ENCODE data around the gene CNDP2.
A peak's percentile ranks its signal among the peaks of the same experiment; 100 is the strongest.
"Not testable (repeated sequence)": the region's sequence is repeated elsewhere in the genome, so short reads cannot be mapped to it uniquely, and the experiment has no call there.

Gene CNDP2

DNA sequence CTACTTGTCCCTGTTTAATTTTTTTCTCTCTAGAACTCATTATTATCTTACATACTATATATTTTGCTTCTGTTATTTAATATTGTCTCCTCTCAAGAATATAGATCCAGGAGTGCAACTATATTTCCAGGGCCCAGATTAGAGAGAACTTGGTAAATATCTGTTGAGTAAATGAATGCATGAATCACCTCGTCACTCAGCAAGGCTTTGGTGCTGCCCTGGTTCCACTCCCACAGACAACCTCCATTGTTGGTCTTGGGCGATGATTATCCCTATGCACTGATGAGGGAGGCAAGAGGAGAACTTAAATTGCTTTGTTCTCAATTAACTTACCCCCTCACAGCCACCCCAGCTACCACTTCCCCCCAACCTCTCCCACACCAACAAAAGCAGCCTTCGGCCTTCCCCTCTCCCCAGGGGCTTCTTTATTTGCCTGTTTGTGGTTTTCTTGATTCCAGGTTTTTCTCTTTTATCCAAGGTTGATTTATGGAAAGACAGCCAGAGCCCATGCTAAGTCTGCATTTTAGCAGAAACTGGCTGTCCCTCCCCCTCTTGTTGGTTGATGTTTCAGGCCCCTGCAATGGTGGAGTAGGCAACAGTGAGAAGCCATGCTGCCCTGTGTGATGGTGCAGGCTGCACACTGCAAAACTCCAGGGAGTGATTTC is 22.1 kb upstream of the CNDP2 start:
- DNase-seq, result no peak

DNA sequence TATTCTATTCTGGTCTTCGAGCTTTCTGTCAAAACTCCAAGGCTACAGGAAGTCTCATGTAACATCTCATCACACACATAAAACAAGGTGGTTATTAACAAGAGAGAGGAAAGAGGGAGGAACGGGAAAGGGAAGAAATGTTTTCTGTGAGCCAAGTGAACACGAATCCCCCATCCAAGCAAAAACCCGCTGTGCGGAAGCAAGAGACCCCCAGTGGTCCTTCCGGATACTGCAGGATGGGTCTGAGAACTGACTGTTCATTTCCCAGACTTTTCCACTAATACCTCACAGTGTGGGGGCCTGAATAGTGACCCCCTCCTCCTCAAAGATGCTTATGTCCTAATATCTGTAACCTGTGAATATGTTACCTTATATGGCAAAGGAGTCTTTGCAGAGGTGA is 20.0 kb upstream of the CNDP2 start:
- DNase-seq, result no peak

DNA sequence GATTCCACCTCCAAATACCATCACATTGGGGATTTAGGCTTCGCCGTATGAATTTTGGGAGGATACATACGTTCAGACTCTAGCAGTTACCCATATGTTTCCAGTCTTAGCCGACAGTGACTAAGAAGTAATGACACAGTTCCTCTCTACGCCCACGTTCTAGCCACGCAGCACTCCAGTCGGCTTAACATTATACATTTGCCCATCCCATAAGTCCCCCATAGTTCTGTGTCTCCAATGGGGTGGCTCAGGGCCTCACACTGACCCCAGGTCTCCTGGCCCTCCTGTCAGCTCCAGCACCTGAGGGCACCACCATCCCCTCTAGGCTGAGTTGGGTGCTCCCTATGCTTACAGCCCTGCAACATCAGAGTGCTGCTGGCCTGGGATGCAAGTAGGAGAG is 18.4 kb upstream of the CNDP2 start:
- no peak for DNase-seq

DNA sequence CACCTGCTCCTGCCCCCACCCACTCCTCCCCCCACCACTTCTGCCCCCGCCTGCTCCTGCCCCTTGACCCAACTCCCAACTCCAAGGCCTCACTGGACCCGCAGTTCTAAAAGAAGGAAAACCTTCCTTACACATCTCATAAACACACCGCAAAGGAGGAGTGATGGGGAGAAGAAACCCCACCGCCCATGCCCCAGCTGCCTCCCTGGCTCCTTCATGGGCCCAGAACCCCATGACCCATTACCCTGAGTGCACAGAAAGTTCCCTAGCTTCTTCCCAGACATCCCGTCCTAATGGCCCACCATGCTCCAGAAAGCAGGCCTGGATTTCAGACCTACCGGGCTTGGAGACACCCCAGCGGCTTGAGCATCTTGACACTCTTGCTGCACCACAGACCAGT is 17.8 kb upstream of the CNDP2 start:
- DNase-seq, result no peak

DNA sequence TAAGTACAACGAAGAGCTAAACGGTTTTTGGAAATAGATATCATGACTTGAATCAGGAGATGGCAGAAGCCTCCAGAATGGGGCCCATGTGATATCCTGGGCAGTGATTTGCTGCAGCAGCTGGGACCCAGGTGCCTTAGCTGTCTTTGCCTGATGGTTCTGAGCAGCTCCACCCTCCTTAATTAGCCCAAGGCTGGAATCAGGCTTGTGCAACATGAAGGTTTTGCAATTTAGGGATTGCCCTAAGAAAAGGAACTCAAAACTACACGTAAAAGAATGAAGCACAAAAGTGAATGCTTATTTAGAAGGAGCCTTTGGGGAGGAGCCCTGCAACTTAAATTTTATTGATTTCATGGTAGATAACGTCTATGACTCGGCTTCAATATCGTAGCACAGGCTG is 17.3 kb upstream of the CNDP2 start:
- DNase-seq, result no peak

DNA sequence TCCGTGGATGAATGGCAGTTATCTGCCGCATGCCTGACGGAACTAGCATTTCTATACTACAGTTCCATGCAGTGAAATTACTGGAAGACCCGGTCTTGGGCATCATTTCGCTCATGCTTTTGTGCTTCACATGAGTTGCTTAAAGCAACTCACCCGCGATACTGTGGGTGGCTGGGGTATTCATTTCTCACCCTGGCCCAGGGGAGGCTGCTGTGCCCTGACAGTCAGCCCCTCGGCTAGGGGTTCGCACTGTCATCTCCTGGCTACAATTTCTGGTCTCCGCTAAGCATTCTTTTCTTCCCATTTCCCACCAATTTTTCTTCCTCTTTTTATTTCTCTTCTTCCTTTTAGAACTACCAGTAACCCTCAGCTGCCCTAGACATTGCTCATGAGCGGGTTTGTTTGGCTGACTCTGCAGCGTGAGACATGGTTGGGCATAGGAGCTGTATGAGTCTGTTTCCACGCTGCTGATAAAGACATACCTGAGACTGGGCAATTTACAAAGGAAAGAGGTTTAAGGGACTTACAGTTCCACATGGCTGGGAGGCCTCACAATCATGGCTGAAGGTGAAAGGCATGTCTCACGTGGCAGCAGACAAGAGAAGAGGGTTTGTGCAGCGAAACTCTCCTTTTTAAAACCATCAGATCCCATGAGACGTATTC is 16.5 kb upstream of the CNDP2 start:
- DNase-seq, result no peak

DNA sequence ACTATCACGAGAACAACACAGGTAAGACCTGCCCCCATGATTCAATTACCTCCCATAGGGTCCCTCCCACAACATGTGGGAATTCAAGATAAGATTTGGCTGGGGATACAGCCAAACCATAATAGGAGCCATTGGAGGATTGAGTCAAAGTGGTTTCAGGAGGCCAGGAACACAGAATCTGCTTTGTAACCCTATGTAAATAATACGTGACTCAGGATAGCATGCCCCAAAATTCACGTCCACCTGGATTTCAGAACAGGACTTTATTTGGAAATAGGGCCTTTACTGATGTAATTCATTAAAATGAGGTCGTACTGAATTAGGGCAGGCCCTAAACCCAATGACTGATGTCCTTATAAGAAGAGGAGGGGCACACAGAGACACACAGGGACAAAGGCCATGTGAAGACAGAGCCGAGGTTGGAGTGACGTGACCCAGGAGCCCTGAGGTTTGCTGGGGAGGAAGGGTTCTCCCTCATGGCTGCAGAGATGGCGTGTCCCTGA is 16.0 kb upstream of the CNDP2 start:
- DNase-seq, result no peak

DNA sequence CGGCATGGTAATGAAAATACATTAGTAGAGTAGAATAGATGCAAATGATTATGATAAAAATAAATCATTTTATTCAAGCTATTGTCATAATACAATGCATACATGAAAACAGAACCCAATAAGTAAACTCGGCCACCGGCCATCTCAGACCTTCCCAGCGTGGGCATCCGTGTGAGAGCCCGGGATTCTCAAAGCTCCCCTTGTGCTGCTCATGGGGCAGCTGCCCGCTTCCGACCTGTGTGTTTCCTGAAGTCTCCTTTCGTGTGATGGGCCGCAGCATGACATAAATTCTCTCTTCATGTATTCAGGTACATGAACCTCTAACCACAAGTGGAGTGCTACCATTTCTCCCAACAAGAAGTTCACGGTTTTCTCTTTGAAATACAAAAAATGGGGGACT is 13.5 kb upstream of the CNDP2 start:
- DNase-seq, result no peak

DNA sequence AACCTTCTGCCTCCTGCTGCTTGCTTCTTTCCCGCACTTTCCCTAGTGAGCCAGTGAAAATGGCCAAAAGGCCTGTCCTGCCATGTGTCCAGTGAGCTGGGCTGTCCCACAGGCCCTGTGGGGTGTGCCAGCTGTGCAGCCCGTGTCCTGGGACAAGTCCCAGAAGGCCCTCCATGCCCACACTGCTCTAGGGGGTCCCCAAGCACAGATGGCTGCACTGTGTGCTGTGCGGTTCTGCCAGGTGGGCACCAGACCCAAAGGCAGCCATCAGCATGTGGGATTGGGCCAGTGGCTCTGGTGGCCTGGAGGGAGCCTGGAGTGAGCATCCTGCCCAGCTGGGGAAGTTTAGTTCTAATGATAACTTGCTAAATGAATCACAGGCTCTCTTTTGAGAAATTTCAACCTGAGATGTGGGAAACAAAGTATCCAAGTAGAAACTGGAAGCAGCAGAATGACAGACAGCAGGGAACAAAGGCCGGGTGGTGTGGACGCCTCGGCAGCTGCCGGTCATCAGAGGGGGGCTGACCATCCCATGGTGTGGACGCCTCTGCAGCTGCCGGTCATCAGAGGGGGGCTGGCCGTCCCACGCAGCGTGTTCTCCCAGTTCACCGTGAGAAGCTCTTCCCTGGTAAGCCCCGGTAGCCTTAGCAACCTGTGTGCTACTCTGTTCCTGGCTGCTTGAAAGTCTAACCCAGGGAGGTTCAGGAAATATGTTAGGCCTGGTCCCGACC is 9.9 kb upstream of the CNDP2 start:
- no peak for DNase-seq

DNA sequence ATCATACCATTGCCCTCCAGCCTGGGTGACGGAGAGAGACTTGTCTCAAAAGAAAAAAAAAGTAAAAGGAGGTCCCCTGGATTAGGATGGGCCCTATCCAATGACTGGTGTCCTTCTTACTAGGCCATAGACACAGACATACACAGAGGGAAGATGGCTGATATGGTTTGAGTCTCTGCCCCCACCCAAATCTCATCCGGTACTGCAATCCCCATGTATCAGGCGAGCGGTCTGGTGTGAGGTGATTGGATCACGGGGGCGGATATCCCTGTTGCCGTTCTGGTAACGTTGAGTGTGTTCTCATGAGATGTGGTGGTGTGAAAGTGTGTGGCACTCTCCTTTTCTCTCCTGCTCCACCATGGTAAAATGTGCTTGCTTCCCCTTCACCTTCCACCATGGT is 7.8 kb upstream of the CNDP2 start:
- DNase-seq, result no peak

DNA sequence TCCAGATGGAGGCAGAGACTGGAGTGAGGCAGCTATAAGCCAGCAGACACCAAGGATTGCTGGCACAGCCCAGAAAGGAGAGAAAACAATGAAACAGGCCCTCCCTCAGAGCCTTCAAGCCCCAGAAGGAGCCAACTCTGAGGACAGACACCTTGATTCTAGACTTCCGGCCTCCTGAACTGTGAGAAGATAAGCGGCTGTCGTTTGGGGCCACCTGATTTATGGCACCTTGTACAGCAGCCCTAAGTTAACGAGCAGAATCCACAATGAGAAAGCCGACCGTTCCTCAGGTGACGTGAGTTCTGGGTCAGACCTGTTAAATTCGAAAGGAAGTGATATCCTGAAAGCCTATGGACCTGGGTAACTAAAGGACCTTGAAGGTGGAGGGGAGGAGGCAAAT is 7.3 kb upstream of the CNDP2 start:
- no peak for DNase-seq

DNA sequence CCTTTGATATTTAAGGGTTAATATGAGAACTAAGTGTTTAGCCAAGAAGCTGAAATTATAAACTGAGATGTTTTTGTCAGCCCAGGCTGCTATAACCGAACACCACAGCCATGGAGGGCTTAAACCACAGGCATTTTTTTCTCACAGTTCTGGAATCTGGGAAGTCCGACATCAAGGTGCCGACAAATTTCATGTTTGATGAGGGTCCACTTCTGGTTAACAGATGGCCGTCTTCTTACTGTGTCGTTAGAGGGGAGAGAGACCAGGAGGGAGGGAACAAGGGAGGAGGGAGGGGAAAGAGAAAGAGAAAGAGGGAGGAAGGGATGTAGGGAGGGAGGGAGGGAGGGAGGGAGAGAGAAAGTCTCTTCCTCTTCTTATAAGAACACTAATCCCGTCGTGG is 6.5 kb upstream of the CNDP2 start:
- no peak for DNase-seq

DNA sequence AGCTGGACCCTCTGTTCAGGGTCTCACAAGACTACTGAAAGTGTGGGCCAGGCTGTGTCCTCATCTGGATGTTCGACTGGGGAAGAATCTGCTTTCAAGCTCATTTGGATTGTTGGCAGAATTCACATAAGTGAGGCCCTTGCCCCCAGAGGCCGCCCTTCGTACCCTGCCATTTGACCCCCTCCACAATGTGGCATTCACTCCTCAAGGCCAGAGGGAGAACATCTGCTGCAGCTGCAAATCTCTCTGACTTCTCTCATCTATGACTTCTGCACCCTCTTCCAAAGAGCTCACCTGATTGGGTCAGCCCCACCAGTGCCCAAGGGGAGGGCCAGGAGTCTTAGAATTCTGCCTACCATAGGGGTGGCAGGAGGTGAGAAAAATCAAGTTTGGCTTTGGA is 3.9 kb upstream of the CNDP2 start:
- DNase-seq, result no peak

DNA sequence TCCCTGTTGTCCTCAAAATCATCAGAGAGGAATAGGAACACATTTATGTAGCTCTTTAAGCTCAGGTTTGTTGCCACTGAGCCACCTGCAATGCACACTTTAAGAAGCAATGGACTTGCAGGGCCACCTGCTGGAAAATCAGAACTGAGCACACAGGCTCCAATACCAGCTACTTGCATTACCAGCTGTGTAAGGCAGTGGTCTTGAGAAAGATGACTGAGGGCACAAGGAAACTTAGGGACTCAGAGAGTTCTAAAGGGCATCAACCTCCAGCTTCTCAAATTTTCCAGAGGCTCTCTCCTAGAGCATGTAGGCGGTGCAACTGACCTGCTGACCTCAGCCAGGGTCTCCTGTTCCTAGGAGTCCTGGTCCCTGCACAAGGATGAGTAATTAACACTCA is 2.5 kb upstream of the CNDP2 start:
- no peak for DNase-seq

DNA sequence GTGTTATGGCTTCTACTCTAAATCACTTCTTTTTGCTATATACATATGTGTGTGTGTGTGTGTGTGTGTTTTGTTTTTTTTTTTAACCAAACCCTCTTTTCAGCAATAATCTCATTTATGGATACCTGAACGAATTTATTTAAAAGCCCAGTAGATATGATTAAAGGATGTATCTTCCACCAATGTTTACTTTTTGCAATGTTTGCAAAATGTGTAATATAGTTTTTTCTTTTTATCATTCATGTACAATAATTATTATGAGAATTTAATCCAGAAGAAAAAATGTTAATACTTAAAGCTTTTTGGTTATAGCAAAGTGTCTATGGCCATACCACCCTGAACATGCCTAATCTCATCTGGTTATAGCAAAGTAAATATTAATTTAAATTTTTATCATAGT is 1.6 kb upstream of the CNDP2 start:
- DNase-seq, result no peak

DNA sequence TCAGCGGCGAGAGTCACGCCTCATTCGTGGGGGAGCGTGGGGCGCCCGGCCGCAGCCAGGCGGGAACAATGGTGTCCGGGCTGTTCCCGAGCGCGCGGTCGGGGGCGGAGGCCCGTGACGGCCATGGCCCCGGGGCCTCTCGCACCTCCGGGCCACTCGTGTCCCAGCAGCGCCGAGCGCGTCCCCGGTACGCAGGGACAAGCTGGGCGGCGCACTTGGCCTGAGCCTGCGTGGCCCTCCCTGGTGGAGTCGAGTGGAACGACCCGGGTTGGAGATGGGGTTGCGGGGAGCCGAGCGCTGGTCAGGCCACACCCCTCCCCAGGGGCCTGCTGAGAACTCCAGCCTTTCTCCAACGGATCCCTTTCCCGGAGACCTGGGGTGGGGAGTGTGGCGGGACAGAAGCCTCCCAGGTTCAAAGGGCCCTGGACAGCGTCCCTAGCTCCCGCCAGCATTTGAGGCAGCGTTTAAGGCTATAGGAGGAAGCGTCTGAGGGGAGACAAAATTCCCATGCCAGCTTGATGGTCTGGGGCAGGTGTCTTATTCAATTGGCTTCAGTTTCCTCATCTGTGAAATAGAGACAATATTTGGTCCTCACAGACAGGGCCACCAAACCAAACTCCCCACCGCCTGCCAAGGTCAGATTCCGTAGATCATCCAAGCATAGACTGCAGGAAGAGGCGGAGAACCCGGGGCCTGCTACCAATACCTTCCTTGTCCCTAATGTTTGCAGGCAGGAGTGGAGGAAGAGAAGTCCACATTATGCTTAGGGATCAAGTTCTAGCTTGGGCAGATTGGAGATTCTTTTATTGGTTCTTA is 553 bp downstream of the CNDP2 start:
- DNase-seq, result peak; percentile 57

DNA sequence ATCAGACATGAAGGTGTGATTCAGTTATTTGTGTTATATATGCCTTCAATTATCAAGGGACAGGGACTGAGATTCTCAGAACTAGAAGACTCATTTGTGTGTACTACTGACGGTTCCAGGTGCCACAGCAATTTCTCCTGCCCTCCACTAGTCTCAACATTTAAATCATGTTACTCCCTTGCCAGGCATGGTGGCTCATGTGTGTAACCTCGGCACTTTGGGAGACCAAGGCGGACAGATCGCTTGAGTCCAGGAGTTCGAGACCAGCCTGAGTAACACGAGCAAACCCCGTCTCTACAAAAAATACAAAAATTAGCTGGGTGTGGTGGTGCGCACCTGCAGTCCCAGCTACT is 1.1 kb downstream of the CNDP2 start:
- DNase-seq, result no peak

DNA sequence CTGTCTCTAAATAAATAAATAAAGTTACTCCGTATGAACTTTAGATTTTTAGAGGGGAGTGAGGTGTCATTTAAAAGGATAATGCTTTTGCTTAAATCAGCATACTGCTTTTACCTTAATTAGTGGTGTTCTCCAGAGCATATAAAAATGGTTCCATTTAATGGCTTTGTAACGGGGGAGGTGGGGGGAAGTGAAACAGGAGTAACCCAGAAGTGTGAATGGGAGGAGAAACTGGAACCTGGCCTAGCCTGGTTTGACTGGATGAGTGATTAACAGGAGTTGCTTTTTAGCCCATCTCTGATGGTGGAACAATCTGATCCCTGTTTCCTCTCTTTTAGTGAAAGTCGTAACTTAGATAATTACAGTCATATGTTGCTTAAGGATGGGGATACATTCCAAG is 1.6 kb downstream of the CNDP2 start:
- no peak for DNase-seq

DNA sequence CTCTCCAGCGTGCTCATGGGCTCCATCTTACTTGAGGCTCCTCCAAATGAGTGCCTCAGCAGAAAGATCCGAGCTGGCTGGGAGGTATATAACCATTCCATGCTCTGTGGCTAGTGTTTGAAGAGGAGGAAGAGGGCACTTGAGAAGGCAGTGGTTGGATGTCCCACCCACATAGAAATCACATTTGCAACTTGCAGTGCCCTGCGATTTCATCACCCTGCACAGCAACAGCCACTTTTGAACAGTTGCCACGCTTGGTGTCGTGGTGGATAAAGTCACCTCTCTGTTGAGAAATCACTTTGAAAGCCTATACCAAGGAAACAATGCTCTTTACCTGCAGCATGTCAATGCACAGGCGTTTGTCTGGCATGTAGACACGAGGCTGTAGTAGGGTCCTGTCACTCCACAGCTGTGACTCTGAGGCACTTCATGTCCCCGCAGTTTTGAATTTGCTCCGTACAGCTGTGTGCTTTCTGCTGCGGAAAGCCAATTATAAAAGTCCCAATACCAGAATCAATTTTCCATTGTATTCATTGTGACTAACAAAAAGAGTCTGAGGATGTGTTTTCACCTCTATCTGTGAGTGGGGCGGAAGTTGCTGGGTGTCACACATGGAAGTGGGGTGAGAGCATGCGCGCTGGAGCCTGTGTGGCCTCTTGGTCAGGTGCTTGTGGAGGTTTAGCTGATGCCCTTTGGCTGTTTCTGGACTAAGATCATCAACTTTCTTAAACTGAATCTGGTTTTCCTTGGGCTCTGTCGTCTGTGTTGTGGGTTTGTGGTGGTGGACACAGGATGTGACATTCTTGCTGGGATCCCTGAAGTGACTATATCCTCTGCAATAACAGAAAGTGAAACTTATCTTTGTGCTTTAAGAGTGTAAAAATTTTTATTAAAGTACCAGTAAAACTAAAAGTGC is 2.8 kb downstream of the CNDP2 start:
- DNase-seq, result no peak

DNA sequence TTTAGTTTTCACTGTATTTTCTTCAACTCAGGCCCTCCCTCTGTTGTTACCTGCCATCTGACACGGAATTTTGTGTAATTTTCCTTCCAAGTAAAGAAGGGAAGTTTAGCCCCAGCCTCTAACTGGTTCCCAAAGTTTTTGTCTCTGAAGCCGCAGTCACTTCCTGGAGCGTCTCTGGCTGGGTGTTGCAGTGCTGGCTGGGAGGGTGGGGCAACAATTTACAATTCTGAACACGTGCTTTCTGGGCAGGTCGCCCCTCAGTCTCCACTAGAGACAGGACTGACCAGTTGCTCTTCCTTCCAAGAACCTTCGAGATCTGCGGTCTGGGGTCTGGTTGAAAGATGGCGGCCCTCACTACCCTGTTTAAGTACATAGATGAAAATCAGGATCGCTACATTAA is 3.5 kb downstream of the CNDP2 start:
- DNase-seq, result no peak

DNA sequence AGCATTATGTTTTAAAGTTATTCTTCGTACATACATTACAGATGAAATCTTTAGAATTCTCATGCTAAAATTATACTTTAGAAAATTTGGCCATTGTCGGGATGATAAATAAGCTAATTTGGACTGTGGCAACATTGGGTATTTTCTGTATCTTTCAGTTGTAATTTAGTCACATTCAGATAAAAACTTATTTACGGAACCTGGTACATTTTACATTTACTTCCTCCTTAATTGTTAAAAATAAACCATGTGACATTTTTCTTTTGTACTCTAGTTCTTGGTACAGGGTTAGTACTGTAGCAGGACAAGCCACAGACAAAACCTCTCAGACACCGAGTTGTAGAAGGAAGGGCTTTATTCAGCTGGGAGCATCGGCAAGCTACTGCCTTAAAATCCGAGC is 4.2 kb downstream of the CNDP2 start:
- DNase-seq, result no peak

DNA sequence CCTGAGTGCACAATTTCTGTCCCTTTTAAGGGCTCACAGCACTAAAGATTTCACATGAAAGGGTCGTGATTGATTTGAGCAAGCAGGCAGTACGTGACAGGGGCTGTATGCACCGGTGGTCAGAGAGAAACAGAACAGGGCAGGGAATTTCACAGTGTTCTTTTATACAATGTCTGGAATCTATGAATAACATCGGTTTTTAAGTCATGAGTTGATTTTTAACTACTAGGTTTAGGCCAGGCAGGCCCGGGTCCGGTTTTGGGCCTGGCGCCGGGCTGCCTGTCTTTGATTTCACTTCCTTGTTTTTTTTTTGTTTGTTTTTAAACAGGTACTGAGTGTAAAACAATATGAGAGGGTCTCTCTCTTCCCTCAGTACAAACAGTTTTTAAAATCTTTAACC is 4.6 kb downstream of the CNDP2 start:
- not testable (repeated sequence) for DNase-seq
